ENCODE results near the gene YARS2. TPM values are rescaled to one million over a fixed set of nuclear protein-coding genes. Genes with fewer than 3 reads are reported as not detected.
A peak's percentile ranks its signal among the peaks of the same experiment; 100 is the strongest.

Gene YARS2
- total and polyA plus RNA-seq, 2 of the 13 experiments (the other 11 are each of a cell fraction or from before 2014, with no cell fraction given), result 17.9 to 39.6 TPM

GRCh38 chr12:32755654-32756475 lies at the start of gene YARS2 (continued):
- no peak for TF ChIP-seq PRDM15 (CRISPR knock-in tag; IDR thresholded peaks at IDR 0.05)
- TF ChIP-seq ZSCAN31 (CRISPR knock-in tag; IDR thresholded peaks at IDR 0.05; ENCODE audit: low read depth), result peak; percentile 54; the same call in 1 of the 2 replicates
- TF ChIP-seq ZSCAN20 (CRISPR knock-in tag; IDR thresholded peaks at IDR 0.05; ENCODE audit: borderline replicate concordance), result 0 out of 2 replicates have a peak, but pooled peaks have one; percentile 39
- no peak; the same call in 1 of the 2 replicates for TF ChIP-seq ZNF547 (CRISPR knock-in tag; IDR thresholded peaks at IDR 0.05)
- peak; percentile 87; the same call in 1 of the 2 replicates for TF ChIP-seq THAP9 (CRISPR knock-in tag; IDR thresholded peaks at IDR 0.05; ENCODE audit: borderline replicate concordance)
- TF ChIP-seq ERF (CRISPR knock-in tag; IDR thresholded peaks at IDR 0.05), result peak; percentile 19
- TF ChIP-seq ZNF543 (CRISPR knock-in tag; IDR thresholded peaks at IDR 0.05), result no peak
- no peak for TF ChIP-seq ZNF674 (CRISPR knock-in tag; IDR thresholded peaks at IDR 0.05; ENCODE audit: low read depth)
- 0 out of 2 replicates have a peak, but pooled peaks have one; percentile 23 for TF ChIP-seq FOXA3 (CRISPR knock-in tag; IDR thresholded peaks at IDR 0.05)
- no peak for TF ChIP-seq RFXANK (CRISPR knock-in tag; IDR thresholded peaks at IDR 0.05)
- TF ChIP-seq RBFOX2 (IDR thresholded peaks at IDR 0.05; ENCODE audit: low read depth, low read length), result peak; percentile 64
- TF ChIP-seq ZFP36L1 (CRISPR knock-in tag; IDR thresholded peaks at IDR 0.05), result no peak
- no peak for TF ChIP-seq MBNL3 (CRISPR knock-in tag; conservative IDR thresholded peaks at IDR 0.05)
- no peak for TF ChIP-seq ZNF644 (CRISPR knock-in tag; IDR thresholded peaks at IDR 0.05; ENCODE audit: low read depth)
- TF ChIP-seq RCOR2 (CRISPR knock-in tag; IDR thresholded peaks at IDR 0.05), result no peak
- no peak for TF ChIP-seq MAFF (IDR thresholded peaks at IDR 0.05; ENCODE audit: low read depth, low read length)
- no peak for TF ChIP-seq ZNF10 (CRISPR knock-in tag; IDR thresholded peaks at IDR 0.05; ENCODE audit: borderline replicate concordance, low read depth)
- no peak for TF ChIP-seq ZBTB49 (CRISPR knock-in tag; IDR thresholded peaks at IDR 0.05; ENCODE audit: borderline replicate concordance)
- no peak; the same call in 1 of the 2 replicates for TF ChIP-seq ZNF333 (CRISPR knock-in tag; IDR thresholded peaks at IDR 0.05; ENCODE audit: borderline replicate concordance)
- peak; percentile 41; the same call in 1 of the 2 replicates for TF ChIP-seq RXRB (CRISPR knock-in tag; IDR thresholded peaks at IDR 0.05; ENCODE audit: borderline replicate concordance)
- no peak for TF ChIP-seq NCOA5 (CRISPR knock-in tag; IDR thresholded peaks at IDR 0.05)

Data from HepG2 (cell line).